Fibroblast of pulmonary artery (primary cell): ENCODE results near the gene DNAH14.
"Not testable (repeated sequence)": the region's sequence is repeated elsewhere in the genome, so short reads cannot be mapped to it uniquely, and the experiment has no call there.

ENCODE experiments used
- DNase-seq: peaks from one replicate; pipeline ENCODE4 v3.0.0-alpha.2; 2010; ENCODE audit warnings: low read depth
- H3K4me3 ChIP-seq: replicated peaks from 2 replicates; pipeline ENCODE4 v1.5.1; 2011; ENCODE audit warnings: low read depth, mild to moderate bottlenecking, control low read depth, low read length, moderate library complexity
- TF ChIP-seq, protein P1 (sequence below): IDR thresholded peaks from 2 replicates; pipeline ENCODE4 v1.5.1; 2011; ENCODE audit warnings: mild to moderate bottlenecking, control low read depth, low read length, inconsistent platforms; ENCODE audit errors: missing control alignments

Gene DNAH14

GRCh38 chr1:225121095-225121494 is 191.6 kb downstream of the DNAH14 start:
- TF ChIP-seq, protein P1, sequence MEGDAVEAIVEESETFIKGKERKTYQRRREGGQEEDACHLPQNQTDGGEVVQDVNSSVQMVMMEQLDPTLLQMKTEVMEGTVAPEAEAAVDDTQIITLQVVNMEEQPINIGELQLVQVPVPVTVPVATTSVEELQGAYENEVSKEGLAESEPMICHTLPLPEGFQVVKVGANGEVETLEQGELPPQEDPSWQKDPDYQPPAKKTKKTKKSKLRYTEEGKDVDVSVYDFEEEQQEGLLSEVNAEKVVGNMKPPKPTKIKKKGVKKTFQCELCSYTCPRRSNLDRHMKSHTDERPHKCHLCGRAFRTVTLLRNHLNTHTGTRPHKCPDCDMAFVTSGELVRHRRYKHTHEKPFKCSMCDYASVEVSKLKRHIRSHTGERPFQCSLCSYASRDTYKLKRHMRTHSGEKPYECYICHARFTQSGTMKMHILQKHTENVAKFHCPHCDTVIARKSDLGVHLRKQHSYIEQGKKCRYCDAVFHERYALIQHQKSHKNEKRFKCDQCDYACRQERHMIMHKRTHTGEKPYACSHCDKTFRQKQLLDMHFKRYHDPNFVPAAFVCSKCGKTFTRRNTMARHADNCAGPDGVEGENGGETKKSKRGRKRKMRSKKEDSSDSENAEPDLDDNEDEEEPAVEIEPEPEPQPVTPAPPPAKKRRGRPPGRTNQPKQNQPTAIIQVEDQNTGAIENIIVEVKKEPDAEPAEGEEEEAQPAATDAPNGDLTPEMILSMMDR: no peak
- no peak for DNase-seq
- H3K4me3 ChIP-seq: no peak overlapping the region

DNA sequence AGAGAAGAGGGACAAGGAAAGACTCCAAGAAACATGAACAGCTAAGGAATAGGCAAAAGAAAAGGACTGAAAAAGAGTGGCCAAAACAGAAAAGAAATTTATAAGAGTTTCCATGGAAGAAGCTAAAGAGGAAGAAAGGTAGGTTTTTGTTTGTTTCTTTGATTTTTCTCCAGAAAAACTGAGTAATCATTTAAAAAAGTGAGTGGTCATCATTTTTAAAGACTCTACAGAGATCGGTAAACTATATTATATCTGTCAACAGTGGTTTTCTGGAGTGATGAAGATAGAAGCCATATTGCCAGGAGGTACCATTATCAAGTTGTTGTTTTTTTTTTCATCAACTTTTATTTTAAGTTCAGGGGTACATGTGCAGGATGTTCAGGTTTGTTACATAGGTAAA is 202.4 kb downstream of the DNAH14 start:
- TF ChIP-seq, protein P1: no peak
- no peak for DNase-seq
- no peak overlapping the region for H3K4me3 ChIP-seq

DNA sequence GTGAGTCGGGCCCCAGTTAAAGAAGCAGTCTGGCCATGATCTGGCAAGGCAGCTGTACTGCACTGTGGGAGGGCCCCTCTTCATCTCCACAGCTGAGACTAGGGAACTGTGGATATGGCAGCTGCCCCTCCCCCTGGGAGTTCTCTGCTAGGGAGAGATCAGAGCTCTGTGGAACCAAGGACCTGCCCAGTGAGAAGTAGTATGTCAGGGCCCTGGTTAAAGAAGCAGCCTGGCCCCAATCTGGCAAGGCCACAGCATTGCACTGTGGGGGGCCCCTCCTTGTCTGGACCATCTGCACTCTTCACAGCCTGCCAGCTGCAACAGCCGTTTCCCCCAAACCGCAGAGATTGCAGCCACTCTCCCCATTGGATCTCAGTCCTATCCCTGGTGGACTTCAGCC is 208.5 kb downstream of the DNAH14 start:
- H3K4me3 ChIP-seq: no peak overlapping the region
- DNase-seq: no peak
- TF ChIP-seq, protein P1: no peak

DNA sequence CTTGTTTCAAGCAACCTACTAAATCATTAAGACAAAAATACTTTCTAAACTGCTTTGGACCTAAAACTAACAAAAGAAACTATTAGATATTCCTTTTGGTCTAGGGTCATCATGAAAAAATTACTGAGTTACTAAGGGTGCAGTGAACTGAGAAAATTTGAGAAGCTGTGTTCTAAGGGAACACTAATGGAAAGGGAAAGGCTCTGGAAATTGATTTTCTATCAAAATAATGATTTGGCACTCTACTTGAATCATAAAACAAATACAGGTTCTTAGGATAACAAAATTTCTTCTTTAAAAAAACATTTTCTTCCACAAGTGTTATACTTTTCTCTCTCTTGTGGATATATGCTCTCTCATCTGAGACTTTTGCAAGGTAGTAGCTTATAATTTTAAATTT is 213.5 kb downstream of the DNAH14 start:
- TF ChIP-seq, protein P1: no peak
- no peak overlapping the region for H3K4me3 ChIP-seq
- no peak for DNase-seq

DNA sequence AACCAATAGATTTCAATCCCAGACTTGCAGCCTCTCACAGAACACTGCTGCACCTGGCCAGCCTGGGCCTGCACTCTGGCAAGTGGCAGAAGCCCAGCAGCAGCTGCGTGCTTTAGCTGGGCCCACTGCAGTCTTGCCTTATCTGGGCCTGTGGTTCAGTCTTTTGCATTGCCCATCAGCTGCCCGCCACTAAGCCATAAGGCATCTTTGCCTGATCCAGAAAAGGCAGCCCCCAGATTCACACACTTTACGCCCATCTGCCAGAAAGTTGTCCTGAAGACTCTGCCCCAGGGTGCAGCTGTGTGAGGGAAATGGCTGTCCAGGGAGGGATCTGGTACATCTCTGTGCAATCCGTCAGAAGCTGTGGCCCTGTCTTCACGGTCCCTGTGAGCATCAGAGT is 217.0 kb downstream of the DNAH14 start:
- DNase-seq: no peak
- no peak overlapping the region for H3K4me3 ChIP-seq
- TF ChIP-seq, protein P1: no peak

DNA sequence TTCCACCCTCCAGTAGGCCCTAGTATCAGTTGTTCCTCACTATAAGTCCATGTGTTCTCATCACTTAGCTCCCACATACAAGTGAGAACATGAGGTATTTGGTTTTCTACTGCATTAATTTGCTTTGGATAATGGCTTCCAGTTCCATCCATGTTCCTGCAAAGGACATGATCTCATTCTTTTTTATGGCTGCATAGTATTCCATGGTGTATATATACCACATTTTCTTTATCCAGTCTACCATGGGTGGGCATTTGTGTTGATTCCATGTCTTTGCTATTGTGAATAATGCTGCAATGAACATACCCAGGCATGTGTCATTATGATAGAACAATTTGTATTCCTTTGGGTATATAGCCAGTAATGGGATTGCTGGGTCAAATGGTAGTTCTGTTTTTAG is 218.3 kb downstream of the DNAH14 start:
- H3K4me3 ChIP-seq, DNase-seq: not testable (repeated sequence)

GRCh38 chr1:225152061-225152460 is 222.6 kb downstream of the DNAH14 start:
- TF ChIP-seq, protein P1: no peak
- DNase-seq: no peak

DNA sequence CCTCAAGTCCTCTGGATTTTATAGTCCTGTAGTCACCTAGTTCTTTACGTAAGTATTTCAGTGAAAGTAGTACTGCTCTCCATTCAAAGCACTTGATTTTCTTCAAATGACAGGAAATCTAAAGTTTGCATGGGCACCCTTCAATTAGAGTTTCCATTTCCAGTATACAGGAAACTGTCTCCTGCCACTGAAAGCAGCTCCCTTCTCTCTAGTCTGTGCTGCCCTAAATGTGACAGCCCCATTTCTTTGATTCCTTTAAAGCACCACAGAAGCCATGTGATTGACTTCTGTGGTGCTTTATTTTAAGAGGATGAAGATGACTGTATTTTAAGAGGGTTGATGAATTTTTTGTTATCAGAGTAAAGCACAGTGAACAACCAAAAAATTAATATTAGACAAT is 226.1 kb downstream of the DNAH14 start:
- DNase-seq: no peak
- TF ChIP-seq, protein P1: no peak
- H3K4me3 ChIP-seq: no peak overlapping the region

More at GRCh38 chr1:225152061-225152460, 222.6 kb downstream of the DNAH14 start:
- no peak overlapping the region for H3K4me3 ChIP-seq
